SK-N-SH (cell line): ENCODE measurements around the gene RPL15. TPM values are rescaled to one million over a fixed set of nuclear protein-coding genes. Genes with fewer than 3 reads are reported as not detected.
"Not testable (repeated sequence)": the region's sequence is repeated elsewhere in the genome, so short reads cannot be mapped to it uniquely, and the experiment has no call there.

Experiments used
- CTCF ChIA-PET: fragments of 300-600, 350-600 bp; formaldehyde crosslinking; extraction: SDS; loops from one replicate; lab custom pipeline; 2021; lab: Yijun Ruan, JAX
- POLR2A ChIA-PET: fragments of 350-600 bp; sonication (Branson Sonifier 250); formaldehyde crosslinking; extraction: SDS; loops from one replicate; lab custom pipeline; 2020; ENCODE audit warnings: antibody characterized with exemption, inconsistent platforms; lab: Yijun Ruan, JAX
- DNase-seq: peaks from one replicate; pipeline ENCODE4 v3.0.0; 2012
- H2AFZ ChIP-seq: fragments of 200-600 bp; sonication (generic); 2 replicates; pipeline ENCODE4 v1.8.1; 2016; ENCODE audit warnings: antibody characterized with exemption, mild to moderate bottlenecking, low read depth
- H3F3A ChIP-seq: fragments of 200-600 bp; sonication (generic); replicated peaks from 2 replicates; pipeline ENCODE3; 2016; ENCODE audit warnings: antibody characterized with exemption, mild to moderate bottlenecking; ENCODE audit not compliant: insufficient read depth
- H3K27ac ChIP-seq, 2 experiments: fragments of 200-500 bp in 1 of 2; fragments of 200-600 bp in 1 of 2; sonication (Bioruptor generic) in 1 of 2; sonication (generic), shearing (Covaris generic) in 1 of 2; 2 replicates each; pipeline versions ENCODE4 v1.5.1 to v1.6.1; 2014 to 2016; ENCODE audit warnings: low read depth in 2 of 2, inconsistent platforms in 1 of 2, low read length in 1 of 2, mild to moderate bottlenecking in 1 of 2, mixed read lengths in 1 of 2
- H3K27me3 ChIP-seq: fragments of 200-600 bp; sonication (generic), shearing (Covaris generic); 2 replicates; pipeline ENCODE4 v1.6.1; 2016; ENCODE audit warnings: mixed run types; ENCODE audit not compliant: insufficient read depth
- H3K36me3 ChIP-seq, 2 experiments: fragments of 200-500 bp in 1 of 2; fragments of 200-600 bp in 1 of 2; sonication (Bioruptor generic) in 1 of 2; sonication (generic) in 1 of 2; replicated peaks in 1 of 2; 2 replicates each; pipeline versions ENCODE3 to v1.5.1; 2014 to 2016; ENCODE audit warnings: low read length in 1 of 2, mild to moderate bottlenecking in 1 of 2; ENCODE audit not compliant: insufficient read depth in 2 of 2, control insufficient read depth in 1 of 2
- H3K4me1 ChIP-seq, 2 experiments: fragments of 200-500 bp in 1 of 2; fragments of 200-600 bp in 1 of 2; sonication (Bioruptor generic) in 1 of 2; sonication (generic), shearing (Covaris generic) in 1 of 2; 2 replicates each; pipeline versions ENCODE4 v1.5.1 to v1.6.1; 2014 to 2016; ENCODE audit warnings: low read depth in 1 of 2, low read length in 1 of 2, mixed run types in 1 of 2; ENCODE audit not compliant: insufficient read depth in 2 of 2, control insufficient read depth in 1 of 2
- H3K4me2 ChIP-seq: fragments of 200-600 bp; sonication (generic), shearing (Covaris generic); 2 replicates; pipeline ENCODE4 v1.6.1; 2017; ENCODE audit warnings: mixed run types
- H3K4me3 ChIP-seq, 2 experiments: fragments of 200-500 bp in 1 of 2; fragments of 200-600 bp in 1 of 2; sonication (Bioruptor generic) in 1 of 2; sonication (generic), shearing (Covaris generic) in 1 of 2; 2 replicates each; pipeline versions ENCODE4 v1.5.1 to v1.8.1; 2014 to 2016; ENCODE audit warnings: low read depth in 2 of 2, inconsistent platforms in 1 of 2, low read length in 1 of 2, mild to moderate bottlenecking in 1 of 2, mixed read lengths in 1 of 2, moderate library complexity in 1 of 2
- H3K79me2 ChIP-seq: fragments of 200-600 bp; sonication (generic); 2 replicates; pipeline ENCODE4 v1.8.1; 2017; ENCODE audit warnings: mild to moderate bottlenecking; ENCODE audit not compliant: insufficient read depth
- H3K9ac ChIP-seq: fragments of 200-600 bp; sonication (generic); 2 replicates; pipeline ENCODE4 v1.6.1; 2017; ENCODE audit warnings: mixed run types
- H3K9me2 ChIP-seq: fragments of 200-600 bp; sonication (generic); 2 replicates; pipeline ENCODE4 v1.6.1; 2017; ENCODE audit warnings: mixed run types
- H3K9me3 ChIP-seq: fragments of 200-600 bp; sonication (generic); 2 replicates; pipeline ENCODE4 v1.6.1; 2017; ENCODE audit warnings: mixed run types, mild to moderate bottlenecking, moderate library complexity
- H4K20me1 ChIP-seq: fragments of 200-600 bp; sonication (generic); 2 replicates; pipeline ENCODE4 v1.6.1; 2017; ENCODE audit warnings: mild to moderate bottlenecking, mixed run types; ENCODE audit not compliant: insufficient read depth
- EP300 ChIP-seq, 2 experiments: IDR thresholded peaks; 2 replicates each; pipeline versions ENCODE4 v1.4.0 to v1.6.1; 2012; ENCODE audit warnings: borderline replicate concordance in 1 of 2, low read depth in 1 of 2, low read length in 1 of 2
- FOSL2 ChIP-seq: IDR thresholded peaks from 2 replicates; pipeline ENCODE4 v1.4.0; 2012; ENCODE audit warnings: low read depth, mild to moderate bottlenecking, moderate library complexity, borderline replicate concordance
- FOXJ3 ChIP-seq: sonication (generic); formaldehyde crosslinking; IDR thresholded peaks from 2 replicates; pipeline ENCODE4 v1.5.1; 2020; ENCODE audit warnings: mild to moderate bottlenecking, missing genetic modification reagents
- FOXM1 ChIP-seq: IDR thresholded peaks from 2 replicates; pipeline ENCODE4 v1.4.0; 2012; ENCODE audit warnings: low read depth, mild to moderate bottlenecking
- GABPA ChIP-seq: IDR thresholded peaks from 2 replicates; pipeline ENCODE4 v1.4.0; 2012; ENCODE audit warnings: low read depth, mild to moderate bottlenecking
- JUND ChIP-seq: IDR thresholded peaks from 2 replicates; pipeline ENCODE4 v1.4.0; 2012
- NFIC ChIP-seq: IDR thresholded peaks from 2 replicates; pipeline ENCODE4 v1.4.0; 2012; ENCODE audit warnings: borderline replicate concordance
- NRF1 ChIP-seq: IDR thresholded peaks from 2 replicates; pipeline ENCODE4 v1.6.1; 2012; ENCODE audit warnings: low read depth, mild to moderate bottlenecking, low read length
- RAD21 ChIP-seq: IDR thresholded peaks from 2 replicates; pipeline ENCODE4 v1.6.1; 2012; ENCODE audit warnings: mild to moderate bottlenecking, low read length
- TAF1 ChIP-seq: IDR thresholded peaks from 2 replicates; pipeline ENCODE4 v1.6.1; 2012; ENCODE audit warnings: low read depth, mild to moderate bottlenecking, low read length, moderate library complexity, borderline replicate concordance
- WGBS: methylation state at CpG from one replicate; pipeline ENCODE4 v1.1.6; 2017; ENCODE audit warnings: low lambda C conversion rate; 5-methylcytosine and 5-hydroxymethylcytosine counted together
- polyA plus RNA-seq, 3 experiments: library from polyadenylated mRNA; depleted of rRNA; stranded (reverse); fragments of >200 nt; gene quantifications; 2 replicates each; pipeline ENCODE4 v1.2.3, GENCODE V29; 2012
- TF ChIP-seq, protein P1 (sequence below): IDR thresholded peaks from 2 replicates; pipeline ENCODE4; 2012
- TF ChIP-seq, protein P2 (sequence below): IDR thresholded peaks from 2 replicates; pipeline ENCODE4 v1.6.1; 2012; ENCODE audit warnings: mild to moderate bottlenecking, low read depth, low read length, moderate library complexity
- TF ChIP-seq, protein P3 (sequence below): IDR thresholded peaks from 2 replicates; pipeline ENCODE4 v1.4.0; 2012; ENCODE audit warnings: low read depth, borderline replicate concordance

Gene RPL15
- polyA plus RNA-seq, 1 of the 3 experiments (the other 2 are of a cell fraction), result 5,582 TPM

GRCh38 chr3:23871361-23871760 lies 45.6 kb upstream of the RPL15 start:
- H3F3A ChIP-seq, H3K27me3 ChIP-seq, CTCF ChIA-PET, DNase-seq, H3K4me2 ChIP-seq, H2AFZ ChIP-seq, H3K4me1 ChIP-seq, H3K9me2 ChIP-seq, H3K9me3 ChIP-seq, POLR2A ChIA-PET, H3K9ac ChIP-seq, H3K36me3 ChIP-seq, H3K4me3 ChIP-seq, H3K27ac ChIP-seq: not testable (repeated sequence)
- Histone ChIP-seq H4K20me1 (peaks cover 37% of the 10 kb centered on the region; the same call in 1 of the 2 replicates), H3K79me2 (peaks cover 27% of the 10 kb centered on the region)
- WGBS, result 98% methylated on average over 8 of the region's 34 CpGs

DNA sequence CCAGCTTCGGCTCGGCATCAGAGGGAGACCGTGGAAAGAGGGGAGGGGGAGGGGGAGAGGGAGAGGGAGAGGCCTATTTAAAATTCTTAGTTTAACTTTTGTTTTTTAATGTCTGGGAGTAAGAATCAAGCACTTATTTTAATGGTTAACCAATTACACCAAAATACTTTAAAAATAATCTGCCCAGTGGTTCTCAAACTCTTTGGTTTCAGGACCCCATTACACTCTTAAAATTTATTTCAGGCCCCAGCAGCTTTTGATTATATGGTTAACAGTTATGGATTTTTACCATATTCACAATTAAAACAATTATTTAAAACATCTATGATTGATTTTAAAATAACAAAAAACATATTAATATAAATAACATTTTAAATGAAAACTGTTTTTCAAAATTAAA lies 44.6 kb upstream of the RPL15 start:
- POLR2A ChIA-PET, result no interaction called here
- H3K27ac ChIP-seq, result no peak overlapping the region
- no peak overlapping the region for H3K9ac ChIP-seq
- H3F3A ChIP-seq, result no peaks in the 10 kb centered on the region
- peaks cover 42% of the 10 kb centered on the region for H4K20me1 ChIP-seq
- WGBS, result 100% methylated on average over 3 of the region's 3 CpGs
- H3K9me3 ChIP-seq, result no peaks in the 10 kb centered on the region
- H3K9me2 ChIP-seq, result no peaks in the 10 kb centered on the region
- CTCF ChIA-PET, result no interaction called here
- peaks cover 6 to 15% of the 10 kb centered on the region in 2 experiments for H3K4me1 ChIP-seq
- no peak for DNase-seq
- no peak overlapping the region for H3K4me3 ChIP-seq
- H3K27me3 ChIP-seq, result no peaks in the 10 kb centered on the region
- H3K36me3 ChIP-seq, result no peaks in the 10 kb centered on the region
- no peak overlapping the region for H2AFZ ChIP-seq
- TF ChIP-seq FOXM1, result no peak
- no peak for TF ChIP-seq JUND
- no peak for TF ChIP-seq FOXJ3
- TF ChIP-seq, protein P1, sequence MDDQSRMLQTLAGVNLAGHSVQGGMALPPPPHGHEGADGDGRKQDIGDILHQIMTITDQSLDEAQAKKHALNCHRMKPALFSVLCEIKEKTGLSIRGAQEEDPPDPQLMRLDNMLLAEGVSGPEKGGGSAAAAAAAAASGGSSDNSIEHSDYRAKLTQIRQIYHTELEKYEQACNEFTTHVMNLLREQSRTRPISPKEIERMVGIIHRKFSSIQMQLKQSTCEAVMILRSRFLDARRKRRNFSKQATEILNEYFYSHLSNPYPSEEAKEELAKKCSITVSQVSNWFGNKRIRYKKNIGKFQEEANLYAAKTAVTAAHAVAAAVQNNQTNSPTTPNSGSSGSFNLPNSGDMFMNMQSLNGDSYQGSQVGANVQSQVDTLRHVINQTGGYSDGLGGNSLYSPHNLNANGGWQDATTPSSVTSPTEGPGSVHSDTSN, result no peak
- TF ChIP-seq, protein P2, sequence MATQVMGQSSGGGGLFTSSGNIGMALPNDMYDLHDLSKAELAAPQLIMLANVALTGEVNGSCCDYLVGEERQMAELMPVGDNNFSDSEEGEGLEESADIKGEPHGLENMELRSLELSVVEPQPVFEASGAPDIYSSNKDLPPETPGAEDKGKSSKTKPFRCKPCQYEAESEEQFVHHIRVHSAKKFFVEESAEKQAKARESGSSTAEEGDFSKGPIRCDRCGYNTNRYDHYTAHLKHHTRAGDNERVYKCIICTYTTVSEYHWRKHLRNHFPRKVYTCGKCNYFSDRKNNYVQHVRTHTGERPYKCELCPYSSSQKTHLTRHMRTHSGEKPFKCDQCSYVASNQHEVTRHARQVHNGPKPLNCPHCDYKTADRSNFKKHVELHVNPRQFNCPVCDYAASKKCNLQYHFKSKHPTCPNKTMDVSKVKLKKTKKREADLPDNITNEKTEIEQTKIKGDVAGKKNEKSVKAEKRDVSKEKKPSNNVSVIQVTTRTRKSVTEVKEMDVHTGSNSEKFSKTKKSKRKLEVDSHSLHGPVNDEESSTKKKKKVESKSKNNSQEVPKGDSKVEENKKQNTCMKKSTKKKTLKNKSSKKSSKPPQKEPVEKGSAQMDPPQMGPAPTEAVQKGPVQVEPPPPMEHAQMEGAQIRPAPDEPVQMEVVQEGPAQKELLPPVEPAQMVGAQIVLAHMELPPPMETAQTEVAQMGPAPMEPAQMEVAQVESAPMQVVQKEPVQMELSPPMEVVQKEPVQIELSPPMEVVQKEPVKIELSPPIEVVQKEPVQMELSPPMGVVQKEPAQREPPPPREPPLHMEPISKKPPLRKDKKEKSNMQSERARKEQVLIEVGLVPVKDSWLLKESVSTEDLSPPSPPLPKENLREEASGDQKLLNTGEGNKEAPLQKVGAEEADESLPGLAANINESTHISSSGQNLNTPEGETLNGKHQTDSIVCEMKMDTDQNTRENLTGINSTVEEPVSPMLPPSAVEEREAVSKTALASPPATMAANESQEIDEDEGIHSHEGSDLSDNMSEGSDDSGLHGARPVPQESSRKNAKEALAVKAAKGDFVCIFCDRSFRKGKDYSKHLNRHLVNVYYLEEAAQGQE, result no peak
- no peak for TF ChIP-seq NFIC
- no peak for TF ChIP-seq NRF1
- no peak for TF ChIP-seq EP300 (IDR thresholded peaks at IDR 0.05; ENCODE audit: borderline replicate concordance in 1 of 2, low read depth in 1 of 2, low read length in 1 of 2)
- TF ChIP-seq, protein P3, sequence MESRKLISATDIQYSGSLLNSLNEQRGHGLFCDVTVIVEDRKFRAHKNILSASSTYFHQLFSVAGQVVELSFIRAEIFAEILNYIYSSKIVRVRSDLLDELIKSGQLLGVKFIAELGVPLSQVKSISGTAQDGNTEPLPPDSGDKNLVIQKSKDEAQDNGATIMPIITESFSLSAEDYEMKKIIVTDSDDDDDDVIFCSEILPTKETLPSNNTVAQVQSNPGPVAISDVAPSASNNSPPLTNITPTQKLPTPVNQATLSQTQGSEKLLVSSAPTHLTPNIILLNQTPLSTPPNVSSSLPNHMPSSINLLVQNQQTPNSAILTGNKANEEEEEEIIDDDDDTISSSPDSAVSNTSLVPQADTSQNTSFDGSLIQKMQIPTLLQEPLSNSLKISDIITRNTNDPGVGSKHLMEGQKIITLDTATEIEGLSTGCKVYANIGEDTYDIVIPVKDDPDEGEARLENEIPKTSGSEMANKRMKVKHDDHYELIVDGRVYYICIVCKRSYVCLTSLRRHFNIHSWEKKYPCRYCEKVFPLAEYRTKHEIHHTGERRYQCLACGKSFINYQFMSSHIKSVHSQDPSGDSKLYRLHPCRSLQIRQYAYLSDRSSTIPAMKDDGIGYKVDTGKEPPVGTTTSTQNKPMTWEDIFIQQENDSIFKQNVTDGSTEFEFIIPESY, result no peak
- no peak for TF ChIP-seq GABPA
- no peak for TF ChIP-seq TAF1
- no peak for TF ChIP-seq RAD21
- no peak for TF ChIP-seq FOSL2
- H3K4me2 ChIP-seq, result no peak overlapping the region
- H3K79me2 ChIP-seq, result peaks cover 31% of the 10 kb centered on the region
